ENCODE data around the gene VWA5B2.

The VWA5B2 gene

GRCh38 chr3:184229394-184230080 lies at the start of gene VWA5B2:
Gene VWA5B2 (plus strand): TSS chr3:184229585. CDS start chr3:184230529, 944 bp downstream.
- TF ChIP-seq RAD21 (IDR thresholded peaks at IDR 0.05; ENCODE audit: low read depth) (no peak), REST (IDR thresholded peaks at IDR 0.05; ENCODE audit: low read depth) (no peak), YY1 (IDR thresholded peaks at IDR 0.05; ENCODE audit: low read depth) (no peak), FOXM1 (IDR thresholded peaks at IDR 0.05; ENCODE audit: borderline replicate concordance, low read depth) (no peak), CREB1 (IDR thresholded peaks at IDR 0.05; ENCODE audit: low read depth) (no peak), CEBPB (IDR thresholded peaks at IDR 0.05) (no peak), EGR1 (IDR thresholded peaks at IDR 0.05) (peak; percentile 50), NFIC (IDR thresholded peaks at IDR 0.05) (no peak), TAF1 (IDR thresholded peaks at IDR 0.05; ENCODE audit: low read depth) (peak; percentile 73), TCF12 (IDR thresholded peaks at IDR 0.05; ENCODE audit: low read depth) (no peak), USF1 (IDR thresholded peaks at IDR 0.05) (no peak), TEAD4 (IDR thresholded peaks at IDR 0.05) (peak; percentile 10; the same call in 1 of the 2 replicates), ZBTB7A (IDR thresholded peaks at IDR 0.05; ENCODE audit: low read depth) (peak; percentile 79; the same call in 1 of the 2 replicates), EP300 (IDR thresholded peaks at IDR 0.05; ENCODE audit: borderline replicate concordance) (no peak), MAX (IDR thresholded peaks at IDR 0.05) (peak; percentile 42)

- TF ChIP-seq MAX (IDR thresholded peaks at IDR 0.05): no peak
- no peak for TF ChIP-seq USF1 (IDR thresholded peaks at IDR 0.05)
- no peak for TF ChIP-seq EGR1 (IDR thresholded peaks at IDR 0.05)
- no peak for TF ChIP-seq YY1 (IDR thresholded peaks at IDR 0.05; ENCODE audit: low read depth)
- no peak for TF ChIP-seq EP300 (IDR thresholded peaks at IDR 0.05; ENCODE audit: borderline replicate concordance)
- no peak for TF ChIP-seq FOXM1 (IDR thresholded peaks at IDR 0.05; ENCODE audit: borderline replicate concordance, low read depth)
- no peak for TF ChIP-seq CEBPB (IDR thresholded peaks at IDR 0.05)
- no peak for TF ChIP-seq TEAD4 (IDR thresholded peaks at IDR 0.05)
Measured at GRCh38 chr3:184180165-184180564, 49.2 kb upstream of the VWA5B2 start.

GRCh38 chr3:184181596-184181995 lies 47.8 kb upstream of the VWA5B2 start:
- TF ChIP-seq NFIC (IDR thresholded peaks at IDR 0.05): no peak
- TF ChIP-seq REST (IDR thresholded peaks at IDR 0.05; ENCODE audit: low read depth): no peak
- no peak for TF ChIP-seq YY1 (IDR thresholded peaks at IDR 0.05; ENCODE audit: low read depth)
- no peak for TF ChIP-seq RAD21 (IDR thresholded peaks at IDR 0.05; ENCODE audit: low read depth)
- no peak for TF ChIP-seq EP300 (IDR thresholded peaks at IDR 0.05; ENCODE audit: borderline replicate concordance)
- TF ChIP-seq CREB1 (IDR thresholded peaks at IDR 0.05; ENCODE audit: low read depth): no peak
- TF ChIP-seq CEBPB (IDR thresholded peaks at IDR 0.05): no peak
- no peak for TF ChIP-seq ZBTB7A (IDR thresholded peaks at IDR 0.05; ENCODE audit: low read depth)
- no peak for TF ChIP-seq MAX (IDR thresholded peaks at IDR 0.05)
- no peak for TF ChIP-seq TEAD4 (IDR thresholded peaks at IDR 0.05)
- TF ChIP-seq TAF1 (IDR thresholded peaks at IDR 0.05; ENCODE audit: low read depth): no peak
- TF ChIP-seq FOXM1 (IDR thresholded peaks at IDR 0.05; ENCODE audit: borderline replicate concordance, low read depth): no peak
- TF ChIP-seq TCF12 (IDR thresholded peaks at IDR 0.05; ENCODE audit: low read depth): no peak
- no peak for TF ChIP-seq USF1 (IDR thresholded peaks at IDR 0.05)
- no peak for TF ChIP-seq EGR1 (IDR thresholded peaks at IDR 0.05)

DNA sequence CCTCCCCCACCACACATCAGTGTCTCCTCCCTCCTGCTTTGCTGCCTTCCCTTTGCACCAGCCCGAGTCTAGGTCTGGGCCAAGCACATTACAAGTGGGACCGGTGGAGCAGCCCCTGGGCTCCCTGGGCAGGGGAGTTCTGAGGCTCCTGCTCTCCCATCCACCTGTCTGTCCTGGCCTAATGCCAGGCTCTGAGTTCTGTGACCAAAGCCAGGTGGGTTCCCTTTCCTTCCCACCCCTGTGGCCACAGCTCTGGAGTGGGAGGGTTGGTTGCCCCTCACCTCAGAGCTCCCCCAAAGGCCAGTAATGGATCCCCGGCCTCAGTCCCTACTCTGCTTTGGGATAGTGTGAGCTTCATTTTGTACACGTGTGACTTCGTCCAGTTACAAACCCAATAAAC lies 45.7 kb upstream of the VWA5B2 start:
- no peak for TF ChIP-seq ZBTB7A (IDR thresholded peaks at IDR 0.05; ENCODE audit: low read depth)
- TF ChIP-seq NFIC (IDR thresholded peaks at IDR 0.05): no peak
- no peak for TF ChIP-seq REST (IDR thresholded peaks at IDR 0.05; ENCODE audit: low read depth)
- no peak for TF ChIP-seq RAD21 (IDR thresholded peaks at IDR 0.05; ENCODE audit: low read depth)
- TF ChIP-seq EGR1 (IDR thresholded peaks at IDR 0.05): no peak
- no peak for TF ChIP-seq USF1 (IDR thresholded peaks at IDR 0.05)
- no peak for TF ChIP-seq TCF12 (IDR thresholded peaks at IDR 0.05; ENCODE audit: low read depth)
- no peak for TF ChIP-seq EP300 (IDR thresholded peaks at IDR 0.05; ENCODE audit: borderline replicate concordance)
- no peak for TF ChIP-seq TEAD4 (IDR thresholded peaks at IDR 0.05)
- TF ChIP-seq CREB1 (IDR thresholded peaks at IDR 0.05; ENCODE audit: low read depth): no peak
- TF ChIP-seq MAX (IDR thresholded peaks at IDR 0.05): no peak
- TF ChIP-seq YY1 (IDR thresholded peaks at IDR 0.05; ENCODE audit: low read depth): no peak
- TF ChIP-seq TAF1 (IDR thresholded peaks at IDR 0.05; ENCODE audit: low read depth): no peak
- TF ChIP-seq CEBPB (IDR thresholded peaks at IDR 0.05): no peak
- TF ChIP-seq FOXM1 (IDR thresholded peaks at IDR 0.05; ENCODE audit: borderline replicate concordance, low read depth): no peak
